GM12873 (cell line): ENCODE data around the gene CUEDC2.

ENCODE experiments used
- CTCF ChIP-seq: IDR thresholded peaks from 2 replicates; pipeline ENCODE4 v1.5.1; 2012; ENCODE audit warnings: low read depth, mild to moderate bottlenecking, moderate library complexity, low read length, control low read depth; ENCODE audit not compliant: insufficient read depth; ENCODE audit errors: missing control alignments

Gene CUEDC2

GRCh38 chr10:102436312-102436711 lies 3.9 kb upstream of the CUEDC2 start:
- TF ChIP-seq CTCF, result no peak

GRCh38 chr10:102435529-102436233 lies 3.3 kb upstream of the CUEDC2 start:
- no peak for TF ChIP-seq CTCF

- no peak for TF ChIP-seq CTCF
Measured at GRCh38 chr10:102435133-102435497, 2.7 kb upstream of the CUEDC2 start.

GRCh38 chr10:102434394-102435132 lies 2.2 kb upstream of the CUEDC2 start:
- no peak for TF ChIP-seq CTCF

- no peak for TF ChIP-seq CTCF
Measured at GRCh38 chr10:102433619-102434046, 1.3 kb upstream of the CUEDC2 start.

GRCh38 chr10:102431452-102432124 lies 786 bp downstream of the CUEDC2 start:
- no peak for TF ChIP-seq CTCF

- no peak for TF ChIP-seq CTCF
Measured at GRCh38 chr10:102429468-102429867, 2.9 kb downstream of the CUEDC2 start.
